Measurements from ENCODE around the gene FBXO36. TPM values are rescaled to one million over a fixed set of nuclear protein-coding genes. Genes with fewer than 3 reads are reported as not detected.

FBXO36 gene
- total and polyA plus RNA-seq, 2 of the 8 experiments (the other 6 are each of a cell fraction or from before 2014, with no cell fraction given) = 3.4 TPM

GRCh38 chr2:230060672-230061293 lies 138.5 kb downstream of the FBXO36 start:
- no peaks in the 10 kb centered on the region for H3K36me3 ChIP-seq (ENCODE audit: control insufficient read depth in 2 of 4, insufficient read depth in 4 of 4, low read length in 3 of 4)
- H2BK15ac ChIP-seq (ENCODE audit: low read length) = no peak overlapping the region
- no peaks in the 10 kb centered on the region; the same call in 1 of the 2 replicates for H3K23me2 ChIP-seq (ENCODE audit: low read depth, low read length)
- no peak overlapping the region for H2BK20ac ChIP-seq (ENCODE audit: low read length)
- no peak overlapping the region for H3K27ac ChIP-seq (ENCODE audit: low read depth, low read length)
- 96 to 100% methylated on average over 1 to 3 of the region's 3 CpGs for WGBS, 2 experiments (ENCODE audit: extremely low coverage in 1 of 2, insufficient coverage in 1 of 2, insufficient read length in 1 of 2, insufficient replicate concordance in 2 of 2, low coverage in 1 of 2, low lambda C conversion rate in 2 of 2, missing lambda C conversion rate in 1 of 2)
- no peak overlapping the region for H2AFZ ChIP-seq (ENCODE audit: low read length)
- no peak overlapping the region for H3K4me2 ChIP-seq (ENCODE audit: insufficient read depth in 1 of 2, low read depth in 2 of 2, low read length in 2 of 2)
- H2BK5ac ChIP-seq (ENCODE audit: low read depth, low read length) = no peak overlapping the region
- H2BK12ac ChIP-seq (ENCODE audit: low read depth, low read length) = no peak overlapping the region
- 0 out of 4 replicates have a peak, but pooled peaks cover 0 to 4% of the 10 kb centered on the region in 2 experiments for H3K9me3 ChIP-seq (ENCODE audit: insufficient read depth in 2 of 2, low read depth in 1 of 2, low read length in 1 of 2)
- H3K79me2 ChIP-seq (ENCODE audit: control insufficient read depth in 1 of 2, insufficient read depth in 2 of 2, low read length in 2 of 2) = no peaks in the 10 kb centered on the region
- no peaks in the 10 kb centered on the region for H3K4me1 ChIP-seq (replicated peaks in 1 of 4; ENCODE audit: control insufficient read depth in 3 of 4, insufficient read depth in 4 of 4, low read length in 3 of 4)
- H3K23ac ChIP-seq (ENCODE audit: insufficient read length) = no peak overlapping the region
- H4K20me1 ChIP-seq (replicated peaks in 1 of 2; ENCODE audit: control insufficient read depth in 1 of 2, insufficient read depth in 2 of 2, low read length in 2 of 2) = no peaks in the 10 kb centered on the region
- no peak overlapping the region for H3K56ac ChIP-seq (replicated peaks; ENCODE audit: insufficient read length, low read depth, low read length)
- H2BK120ac ChIP-seq (replicated peaks; ENCODE audit: low read depth, low read length) = no peak overlapping the region
- ChIA-PET POLR2A (ENCODE audit: partially characterized antibody) (interaction anchor here (1.1 kb wide), 1 partner anchor 8 kb away, joined by 3 read pairs; the partner anchor contains the start of gene SLC16A14), CTCF (ENCODE audit: partially characterized antibody) (interaction anchor here (0.9 kb wide), 1 partner anchor 152 kb away, joined by 3 read pairs; no protein-coding TSS in a partner anchor)
- no peak overlapping the region for H3K4ac ChIP-seq (replicated peaks; ENCODE audit: insufficient read length, low read depth, low read length)
- H3K14ac ChIP-seq (ENCODE audit: insufficient read length) = no peak overlapping the region
- FAIRE-seq (no peak), DNase-seq (ENCODE audit: low read depth in 1 of 2, low spot score in 2 of 2) (no peak)
- no peak overlapping the region for H4K5ac ChIP-seq (ENCODE audit: insufficient read length, low read depth, low read length)
- no peak for TF ChIP-seq CTCF (IDR thresholded peaks at IDR 0.05; ENCODE audit: control extremely low read depth in 1 of 3, insufficient read depth in 1 of 3, low read depth in 1 of 3, low read length in 3 of 3)
- no peak for TF ChIP-seq NRF1 (IDR thresholded peaks at IDR 0.05; ENCODE audit: low read depth, low read length)
- TF ChIP-seq EP300 (IDR thresholded peaks at IDR 0.05; ENCODE audit: borderline replicate concordance in 1 of 2, low read depth in 2 of 2, low read length in 2 of 2) = no peak
- H3K27me3 ChIP-seq (replicated peaks in 1 of 4; ENCODE audit: control insufficient read depth in 3 of 4, extremely low read depth in 1 of 4, insufficient read depth in 3 of 4, low read length in 3 of 4) = no peaks in the 10 kb centered on the region
- no peak overlapping the region for H4K8ac ChIP-seq (ENCODE audit: extremely low read depth, insufficient read depth, low read length)
- no peak overlapping the region for H2AK5ac ChIP-seq (ENCODE audit: low read depth, low read length)
- H4K91ac ChIP-seq (replicated peaks; ENCODE audit: insufficient read length, low read length) = no peak overlapping the region
- H3K18ac ChIP-seq (ENCODE audit: extremely low read depth, low read length) = no peak overlapping the region
- no peak overlapping the region for H3K4me3 ChIP-seq (ENCODE audit: extremely low read depth in 1 of 4, insufficient read depth in 2 of 4, low read depth in 3 of 4, low read length in 4 of 4)
- no peaks in the 10 kb centered on the region for H3K79me1 ChIP-seq (ENCODE audit: low read depth, low read length)
- no peak overlapping the region for H3K9ac ChIP-seq (replicated peaks in 1 of 4; ENCODE audit: extremely low read depth in 1 of 4, low read depth in 3 of 4, low read length in 3 of 4)
